GM12878 (cell line): ENCODE results near the gene TSPYL6. TPM values are rescaled to one million over a fixed set of nuclear protein-coding genes. Genes with fewer than 3 reads are reported as not detected.

Experiments used
- CREM ChIP-seq: IDR thresholded peaks from 2 replicates; pipeline ENCODE4 v1.6.1; 2014; ENCODE audit warnings: antibody characterized with exemption, low read depth
- SUZ12 ChIP-seq: fragments of 200-600 bp; sonication (generic); IDR thresholded peaks from one replicate; pipeline ENCODE4 v1.6.1; 2018; ENCODE audit warnings: antibody characterized with exemption, mild to moderate bottlenecking; ENCODE audit not compliant: unreplicated experiment
- polyA plus RNA-seq, 11 experiments: library from polyadenylated mRNA; depleted of rRNA in 4 of 11; unstranded in 6 of 11; stranded (reverse) in 5 of 11; fragments of >200 nt; fragmentation: Nextera tagmentation in 4 of 11; fragmentation: Illumina TruSeq in 1 of 11; extraction: Ambion mirVana in 4 of 11; extraction: Trizol in 1 of 11; gene quantifications; 1 replicate in 1 of 11; 2 replicates in 10 of 11; pipeline versions ENCODE4 v1.2.1 to v1.2.3, GENCODE V29; 2011 to 2016; ENCODE audit warnings: inconsistent platforms in 2 of 11, missing spikeins in 2 of 11, low read depth in 1 of 11
- total RNA-seq, 4 experiments: library from RNA; depleted of rRNA in 3 of 4; stranded (reverse); fragments of >200 nt in 3 of 4; fragmentation: Illumina TruSeq in 1 of 4; extraction: Trizol in 1 of 4; gene quantifications; 2 replicates each; pipeline versions ENCODE4 v1.2.1 to v1.2.3, GENCODE V29; 2013 to 2021
- TF ChIP-seq, protein P1 (sequence below): fragments of 450-650 bp; IDR thresholded peaks from 2 replicates; pipeline ENCODE4 v1.6.1; 2018; ENCODE audit warnings: borderline replicate concordance, mild to moderate bottlenecking; ENCODE audit not compliant: partially characterized antibody
- TF ChIP-seq, protein P2 (sequence below): fragments of 450-650 bp; conservative IDR thresholded peaks from 2 replicates; pipeline ENCODE4 v1.6.1; 2017; ENCODE audit warnings: mild to moderate bottlenecking, moderate library complexity
- TF ChIP-seq, protein P3 (sequence below): fragments of 150-350 bp; IDR thresholded peaks from 2 replicates; pipeline ENCODE4 v1.6.1; 2016; ENCODE audit warnings: low read depth, low read length

The TSPYL6 gene
- total and polyA plus RNA-seq, 10 of the 15 experiments (the other 5 are each of a cell fraction or from before 2014, with no cell fraction given) = not detected

DNA sequence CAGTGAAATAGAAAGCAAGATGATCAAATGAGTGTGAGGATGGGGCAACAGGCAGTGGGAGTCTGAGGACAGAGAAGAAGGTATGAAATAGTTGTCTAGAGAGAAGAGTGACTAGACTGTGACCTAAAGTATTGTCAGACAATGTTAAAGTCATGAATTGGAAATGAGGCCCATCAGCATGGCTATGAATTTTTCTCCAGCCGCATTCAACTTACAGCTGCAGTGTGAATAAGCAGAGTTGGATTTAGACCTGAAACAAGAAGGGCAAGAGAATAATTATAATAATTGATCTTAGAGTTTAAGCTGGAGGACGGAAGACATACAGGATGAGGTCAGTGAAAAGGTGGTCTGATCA is 4.2 kb upstream of the TSPYL6 start (continued):
- TF ChIP-seq, protein P1, sequence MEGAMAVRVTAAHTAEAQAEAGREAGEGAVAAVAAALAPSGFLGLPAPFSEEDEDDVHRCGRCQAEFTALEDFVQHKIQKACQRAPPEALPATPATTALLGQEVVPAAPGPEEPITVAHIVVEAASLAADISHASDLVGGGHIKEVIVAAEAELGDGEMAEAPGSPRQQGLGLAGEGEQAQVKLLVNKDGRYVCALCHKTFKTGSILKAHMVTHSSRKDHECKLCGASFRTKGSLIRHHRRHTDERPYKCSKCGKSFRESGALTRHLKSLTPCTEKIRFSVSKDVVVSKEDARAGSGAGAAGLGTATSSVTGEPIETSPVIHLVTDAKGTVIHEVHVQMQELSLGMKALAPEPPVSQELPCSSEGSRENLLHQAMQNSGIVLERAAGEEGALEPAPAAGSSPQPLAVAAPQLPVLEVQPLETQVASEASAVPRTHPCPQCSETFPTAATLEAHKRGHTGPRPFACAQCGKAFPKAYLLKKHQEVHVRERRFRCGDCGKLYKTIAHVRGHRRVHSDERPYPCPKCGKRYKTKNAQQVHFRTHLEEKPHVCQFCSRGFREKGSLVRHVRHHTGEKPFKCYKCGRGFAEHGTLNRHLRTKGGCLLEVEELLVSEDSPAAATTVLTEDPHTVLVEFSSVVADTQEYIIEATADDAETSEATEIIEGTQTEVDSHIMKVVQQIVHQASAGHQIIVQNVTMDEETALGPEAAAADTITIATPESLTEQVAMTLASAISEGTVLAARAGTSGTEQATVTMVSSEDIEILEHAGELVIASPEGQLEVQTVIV = no peak
- TF ChIP-seq, protein P2, sequence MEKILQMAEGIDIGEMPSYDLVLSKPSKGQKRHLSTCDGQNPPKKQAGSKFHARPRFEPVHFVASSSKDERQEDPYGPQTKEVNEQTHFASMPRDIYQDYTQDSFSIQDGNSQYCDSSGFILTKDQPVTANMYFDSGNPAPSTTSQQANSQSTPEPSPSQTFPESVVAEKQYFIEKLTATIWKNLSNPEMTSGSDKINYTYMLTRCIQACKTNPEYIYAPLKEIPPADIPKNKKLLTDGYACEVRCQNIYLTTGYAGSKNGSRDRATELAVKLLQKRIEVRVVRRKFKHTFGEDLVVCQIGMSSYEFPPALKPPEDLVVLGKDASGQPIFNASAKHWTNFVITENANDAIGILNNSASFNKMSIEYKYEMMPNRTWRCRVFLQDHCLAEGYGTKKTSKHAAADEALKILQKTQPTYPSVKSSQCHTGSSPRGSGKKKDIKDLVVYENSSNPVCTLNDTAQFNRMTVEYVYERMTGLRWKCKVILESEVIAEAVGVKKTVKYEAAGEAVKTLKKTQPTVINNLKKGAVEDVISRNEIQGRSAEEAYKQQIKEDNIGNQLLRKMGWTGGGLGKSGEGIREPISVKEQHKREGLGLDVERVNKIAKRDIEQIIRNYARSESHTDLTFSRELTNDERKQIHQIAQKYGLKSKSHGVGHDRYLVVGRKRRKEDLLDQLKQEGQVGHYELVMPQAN = no peak
- TF ChIP-seq, protein P3, sequence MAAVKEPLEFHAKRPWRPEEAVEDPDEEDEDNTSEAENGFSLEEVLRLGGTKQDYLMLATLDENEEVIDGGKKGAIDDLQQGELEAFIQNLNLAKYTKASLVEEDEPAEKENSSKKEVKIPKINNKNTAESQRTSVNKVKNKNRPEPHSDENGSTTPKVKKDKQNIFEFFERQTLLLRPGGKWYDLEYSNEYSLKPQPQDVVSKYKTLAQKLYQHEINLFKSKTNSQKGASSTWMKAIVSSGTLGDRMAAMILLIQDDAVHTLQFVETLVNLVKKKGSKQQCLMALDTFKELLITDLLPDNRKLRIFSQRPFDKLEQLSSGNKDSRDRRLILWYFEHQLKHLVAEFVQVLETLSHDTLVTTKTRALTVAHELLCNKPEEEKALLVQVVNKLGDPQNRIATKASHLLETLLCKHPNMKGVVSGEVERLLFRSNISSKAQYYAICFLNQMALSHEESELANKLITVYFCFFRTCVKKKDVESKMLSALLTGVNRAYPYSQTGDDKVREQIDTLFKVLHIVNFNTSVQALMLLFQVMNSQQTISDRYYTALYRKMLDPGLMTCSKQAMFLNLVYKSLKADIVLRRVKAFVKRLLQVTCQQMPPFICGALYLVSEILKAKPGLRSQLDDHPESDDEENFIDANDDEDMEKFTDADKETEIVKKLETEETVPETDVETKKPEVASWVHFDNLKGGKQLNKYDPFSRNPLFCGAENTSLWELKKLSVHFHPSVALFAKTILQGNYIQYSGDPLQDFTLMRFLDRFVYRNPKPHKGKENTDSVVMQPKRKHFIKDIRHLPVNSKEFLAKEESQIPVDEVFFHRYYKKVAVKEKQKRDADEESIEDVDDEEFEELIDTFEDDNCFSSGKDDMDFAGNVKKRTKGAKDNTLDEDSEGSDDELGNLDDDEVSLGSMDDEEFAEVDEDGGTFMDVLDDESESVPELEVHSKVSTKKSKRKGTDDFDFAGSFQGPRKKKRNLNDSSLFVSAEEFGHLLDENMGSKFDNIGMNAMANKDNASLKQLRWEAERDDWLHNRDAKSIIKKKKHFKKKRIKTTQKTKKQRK = no peak
- no peak for TF ChIP-seq SUZ12
- TF ChIP-seq CREM = no peak
- TF ChIP-seq, all 136 proteins: peak for 0
